Liver (tissue), 9 donors: ENCODE results near the gene LRP3. TPM values are rescaled to one million over a fixed set of nuclear protein-coding genes. Genes with fewer than 3 reads are reported as not detected.
A peak's percentile ranks its signal among the peaks of the same experiment; 100 is the strongest.

Source experiments
- DNase-seq: peaks from one replicate; pipeline ENCODE4 v3.0.0-alpha.2; 2017; ENCODE audit warnings: low spot score
- H3K27ac ChIP-seq, 2 donors: one replicate each; pipeline ENCODE4 v1.7.0; 2013; ENCODE audit warnings: inconsistent platforms in 2 of 2, low read length in 2 of 2, control low read depth in 1 of 2, low read depth in 1 of 2, mild to moderate bottlenecking in 1 of 2
- H3K27me3 ChIP-seq, 4 donors: one replicate each; pipeline versions ENCODE4 v1.6.1 to v1.7.0; 2013; ENCODE audit warnings: low read length in 3 of 4, inconsistent platforms in 1 of 4, mild to moderate bottlenecking in 1 of 4, moderate library complexity in 1 of 4; ENCODE audit not compliant: control insufficient read depth in 4 of 4, insufficient read depth in 4 of 4
- H3K36me3 ChIP-seq, 4 donors: one replicate each; pipeline versions ENCODE4 v1.6.1 to v1.7.0; 2013; ENCODE audit warnings: low read length in 3 of 4, mild to moderate bottlenecking in 3 of 4, low read depth in 1 of 4, moderate library complexity in 1 of 4; ENCODE audit not compliant: control insufficient read depth in 4 of 4, insufficient read depth in 3 of 4
- H3K4me1 ChIP-seq, 4 donors: one replicate each; pipeline versions ENCODE4 v1.6.1 to v1.7.0; 2013; ENCODE audit warnings: low read length in 3 of 4, mild to moderate bottlenecking in 3 of 4, moderate library complexity in 1 of 4; ENCODE audit not compliant: control insufficient read depth in 4 of 4, insufficient read depth in 4 of 4
- H3K4me3 ChIP-seq, 3 donors: one replicate each; pipeline versions ENCODE4 v1.6.1 to v1.7.0; 2013; ENCODE audit warnings: low read length in 3 of 3, control low read depth in 1 of 3, low read depth in 1 of 3, mild to moderate bottlenecking in 1 of 3
- H3K9ac ChIP-seq, 2 donors: one replicate each; pipeline ENCODE4 v1.7.0; 2013; ENCODE audit warnings: low read length in 2 of 2, mild to moderate bottlenecking in 2 of 2, moderate library complexity in 2 of 2, control low read depth in 1 of 2, low read depth in 1 of 2
- H3K9me3 ChIP-seq, 4 donors: one replicate each; pipeline versions ENCODE4 v1.6.1 to v1.7.0; 2013; ENCODE audit warnings: low read length in 3 of 4; ENCODE audit not compliant: control insufficient read depth in 4 of 4
- EGR1 ChIP-seq, 2 donors: IDR thresholded peaks; 2 replicates each; pipeline ENCODE4 v1.6.1; 2016 to 2018; ENCODE audit warnings: antibody characterized with exemption in 2 of 2, low read depth in 2 of 2
- FOXA1 ChIP-seq: IDR thresholded peaks from 2 replicates; pipeline ENCODE4 v1.6.1; 2016; ENCODE audit warnings: antibody characterized with exemption
- FOXA2 ChIP-seq: IDR thresholded peaks from 2 replicates; pipeline ENCODE4 v1.6.1; 2016; ENCODE audit warnings: antibody characterized with exemption
- GABPA ChIP-seq, 2 donors: IDR thresholded peaks in 1 of 2; conservative IDR thresholded peaks in 1 of 2; 2 replicates each; pipeline ENCODE4 v1.6.1; 2016; ENCODE audit warnings: antibody characterized with exemption in 2 of 2, mild to moderate bottlenecking in 1 of 2, moderate library complexity in 1 of 2
- HNF4A ChIP-seq, 2 donors: conservative IDR thresholded peaks; 2 replicates each; pipeline ENCODE4 v1.6.1; 2016; ENCODE audit warnings: antibody characterized with exemption in 2 of 2, mild to moderate bottlenecking in 2 of 2
- HNF4G ChIP-seq: IDR thresholded peaks from 2 replicates; pipeline ENCODE4 v1.6.1; 2016; ENCODE audit warnings: antibody characterized with exemption
- JUND ChIP-seq, 2 donors: IDR thresholded peaks; 2 replicates each; pipeline ENCODE4 v1.6.1; 2016; ENCODE audit warnings: antibody characterized with exemption in 2 of 2
- NR2F2 ChIP-seq: IDR thresholded peaks from 2 replicates; pipeline ENCODE4 v1.6.1; 2016; ENCODE audit warnings: antibody characterized with exemption
- RAD21 ChIP-seq, 2 donors: IDR thresholded peaks; 2 replicates each; pipeline ENCODE4 v1.6.1; 2016; ENCODE audit warnings: antibody characterized with exemption in 2 of 2, mild to moderate bottlenecking in 2 of 2
- RXRA ChIP-seq, 2 donors: IDR thresholded peaks; 2 replicates each; pipeline ENCODE4 v1.6.1; 2017 to 2018; ENCODE audit warnings: antibody characterized with exemption in 2 of 2, mild to moderate bottlenecking in 1 of 2
- SP1 ChIP-seq: IDR thresholded peaks from 2 replicates; pipeline ENCODE4 v1.6.1; 2018; ENCODE audit warnings: antibody characterized with exemption, mild to moderate bottlenecking
- TAF1 ChIP-seq: conservative IDR thresholded peaks from 2 replicates; pipeline ENCODE4 v1.6.1; 2016; ENCODE audit warnings: antibody characterized with exemption, mild to moderate bottlenecking
- YY1 ChIP-seq: IDR thresholded peaks from 2 replicates; pipeline ENCODE4 v1.6.1; 2016; ENCODE audit warnings: antibody characterized with exemption, mild to moderate bottlenecking
- WGBS: extraction: QIAGEN DNeasy Blood & Tissue Kit; methylation state at CpG from one replicate; pipeline ENCODE4 v1.1.7; 2013; 5-methylcytosine and 5-hydroxymethylcytosine counted together
- polyA plus RNA-seq, 2 donors: library from polyadenylated mRNA; stranded (reverse) in 1 of 2; unstranded in 1 of 2; fragments of 200-250 nt in 1 of 2; fragments of >200 nt in 1 of 2; fragmentation: Nextera tagmentation in 1 of 2; extraction: Ambion mirVana in 1 of 2; gene quantifications; one replicate each; pipeline versions ENCODE4 v1.2.1 to v1.2.3, GENCODE V29; 2013 to 2015
- total RNA-seq, 2 donors: library from RNA; depleted of rRNA; stranded (reverse); fragments of >200 nt; gene quantifications; one replicate each; pipeline ENCODE4 v1.2.3, GENCODE V29; 2014
- TF ChIP-seq, protein P1 (sequence below): IDR thresholded peaks from 2 replicates; pipeline ENCODE4 v1.6.1; 2016; ENCODE audit warnings: antibody characterized with exemption
- TF ChIP-seq, protein P2 (sequence below): IDR thresholded peaks from 2 replicates; pipeline ENCODE4 v1.6.1; 2016; ENCODE audit warnings: antibody characterized with exemption, mild to moderate bottlenecking
- TF ChIP-seq, protein P3 (sequence below): fragments of 150-350 bp; IDR thresholded peaks from 2 replicates; pipeline ENCODE4 v1.5.1; 2017; ENCODE audit warnings: improper control_type of control experiment, low read depth, low read length; ENCODE audit not compliant: missing input control
- TF ChIP-seq, protein P4 (sequence below): IDR thresholded peaks from 2 replicates; pipeline ENCODE4 v1.6.1; 2016; ENCODE audit warnings: antibody characterized with exemption
- TF ChIP-seq, protein P5 (sequence below): IDR thresholded peaks from 2 replicates; pipeline ENCODE4 v1.6.1; 2016; ENCODE audit warnings: antibody characterized with exemption
- donor health status: healthy.
- donor health status: healthy.
- donor health status: healthy.
- donor health status: healthy.
- donor health status: healthy.

The LRP3 gene
- total and polyA plus RNA-seq, 4 donors, result 2.5 to 42.3 (median 15.4) TPM

DNA sequence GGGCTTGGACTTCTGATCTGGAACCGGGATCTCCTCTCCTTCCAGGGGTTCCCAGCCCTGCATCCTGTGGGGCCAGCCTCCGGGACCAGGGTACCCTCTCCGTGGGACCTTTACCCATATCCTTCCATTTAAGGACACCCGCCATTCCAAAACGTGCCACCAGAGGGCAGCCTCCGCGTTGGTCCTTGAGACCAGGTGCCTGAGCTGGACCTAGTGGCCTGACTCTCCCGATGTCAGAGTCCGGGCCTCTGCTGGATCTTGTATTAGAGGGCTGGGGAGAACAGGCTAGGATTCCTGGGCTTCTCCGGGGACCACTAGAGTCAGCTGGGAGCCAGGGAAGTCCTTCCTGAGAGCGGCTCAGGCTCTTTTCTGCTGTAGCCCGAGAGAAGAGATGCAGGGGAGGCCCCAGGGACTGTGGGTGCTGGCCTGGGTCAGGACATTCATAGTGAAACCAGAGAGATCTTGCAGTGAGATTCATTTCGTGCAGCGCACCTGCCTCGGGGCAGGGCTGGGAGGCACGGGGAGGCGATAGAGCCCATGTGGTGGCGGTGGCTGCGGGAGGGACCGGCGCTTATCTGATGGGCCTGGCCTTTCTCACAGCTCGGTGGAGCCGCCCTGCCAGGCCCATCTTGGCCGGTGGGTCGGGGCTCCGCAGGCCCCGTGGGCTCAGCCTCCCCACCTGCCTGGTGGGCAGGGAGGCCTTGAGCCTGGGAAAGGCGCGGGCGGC lies 41.3 kb downstream of the LRP3 start:
- no peak for TF ChIP-seq EGR1 (IDR thresholded peaks at IDR 0.05; ENCODE audit: low read depth in 2 of 2)
- TF ChIP-seq GABPA (IDR thresholded peaks at IDR 0.05 in 1 of 2, conservative IDR thresholded peaks at IDR 0.05 in 1 of 2), result no peak
- no peak for TF ChIP-seq JUND (IDR thresholded peaks at IDR 0.05)
- no peak for TF ChIP-seq YY1
- peak; percentile 22 to 34 for TF ChIP-seq RXRA (IDR thresholded peaks at IDR 0.05)
- TF ChIP-seq FOXA2, result no peak
- TF ChIP-seq HNF4G, result no peak
- TF ChIP-seq, protein P1, sequence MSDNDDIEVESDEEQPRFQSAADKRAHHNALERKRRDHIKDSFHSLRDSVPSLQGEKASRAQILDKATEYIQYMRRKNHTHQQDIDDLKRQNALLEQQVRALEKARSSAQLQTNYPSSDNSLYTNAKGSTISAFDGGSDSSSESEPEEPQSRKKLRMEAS, result no peak
- peak; percentile 12 for TF ChIP-seq SP1
- TF ChIP-seq FOXA1, result no peak
- TF ChIP-seq, protein P2, sequence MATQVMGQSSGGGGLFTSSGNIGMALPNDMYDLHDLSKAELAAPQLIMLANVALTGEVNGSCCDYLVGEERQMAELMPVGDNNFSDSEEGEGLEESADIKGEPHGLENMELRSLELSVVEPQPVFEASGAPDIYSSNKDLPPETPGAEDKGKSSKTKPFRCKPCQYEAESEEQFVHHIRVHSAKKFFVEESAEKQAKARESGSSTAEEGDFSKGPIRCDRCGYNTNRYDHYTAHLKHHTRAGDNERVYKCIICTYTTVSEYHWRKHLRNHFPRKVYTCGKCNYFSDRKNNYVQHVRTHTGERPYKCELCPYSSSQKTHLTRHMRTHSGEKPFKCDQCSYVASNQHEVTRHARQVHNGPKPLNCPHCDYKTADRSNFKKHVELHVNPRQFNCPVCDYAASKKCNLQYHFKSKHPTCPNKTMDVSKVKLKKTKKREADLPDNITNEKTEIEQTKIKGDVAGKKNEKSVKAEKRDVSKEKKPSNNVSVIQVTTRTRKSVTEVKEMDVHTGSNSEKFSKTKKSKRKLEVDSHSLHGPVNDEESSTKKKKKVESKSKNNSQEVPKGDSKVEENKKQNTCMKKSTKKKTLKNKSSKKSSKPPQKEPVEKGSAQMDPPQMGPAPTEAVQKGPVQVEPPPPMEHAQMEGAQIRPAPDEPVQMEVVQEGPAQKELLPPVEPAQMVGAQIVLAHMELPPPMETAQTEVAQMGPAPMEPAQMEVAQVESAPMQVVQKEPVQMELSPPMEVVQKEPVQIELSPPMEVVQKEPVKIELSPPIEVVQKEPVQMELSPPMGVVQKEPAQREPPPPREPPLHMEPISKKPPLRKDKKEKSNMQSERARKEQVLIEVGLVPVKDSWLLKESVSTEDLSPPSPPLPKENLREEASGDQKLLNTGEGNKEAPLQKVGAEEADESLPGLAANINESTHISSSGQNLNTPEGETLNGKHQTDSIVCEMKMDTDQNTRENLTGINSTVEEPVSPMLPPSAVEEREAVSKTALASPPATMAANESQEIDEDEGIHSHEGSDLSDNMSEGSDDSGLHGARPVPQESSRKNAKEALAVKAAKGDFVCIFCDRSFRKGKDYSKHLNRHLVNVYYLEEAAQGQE, result no peak
- no peak for TF ChIP-seq TAF1
- peak; percentile 72 to 77 for TF ChIP-seq HNF4A (conservative IDR thresholded peaks at IDR 0.05)
- TF ChIP-seq, protein P3, sequence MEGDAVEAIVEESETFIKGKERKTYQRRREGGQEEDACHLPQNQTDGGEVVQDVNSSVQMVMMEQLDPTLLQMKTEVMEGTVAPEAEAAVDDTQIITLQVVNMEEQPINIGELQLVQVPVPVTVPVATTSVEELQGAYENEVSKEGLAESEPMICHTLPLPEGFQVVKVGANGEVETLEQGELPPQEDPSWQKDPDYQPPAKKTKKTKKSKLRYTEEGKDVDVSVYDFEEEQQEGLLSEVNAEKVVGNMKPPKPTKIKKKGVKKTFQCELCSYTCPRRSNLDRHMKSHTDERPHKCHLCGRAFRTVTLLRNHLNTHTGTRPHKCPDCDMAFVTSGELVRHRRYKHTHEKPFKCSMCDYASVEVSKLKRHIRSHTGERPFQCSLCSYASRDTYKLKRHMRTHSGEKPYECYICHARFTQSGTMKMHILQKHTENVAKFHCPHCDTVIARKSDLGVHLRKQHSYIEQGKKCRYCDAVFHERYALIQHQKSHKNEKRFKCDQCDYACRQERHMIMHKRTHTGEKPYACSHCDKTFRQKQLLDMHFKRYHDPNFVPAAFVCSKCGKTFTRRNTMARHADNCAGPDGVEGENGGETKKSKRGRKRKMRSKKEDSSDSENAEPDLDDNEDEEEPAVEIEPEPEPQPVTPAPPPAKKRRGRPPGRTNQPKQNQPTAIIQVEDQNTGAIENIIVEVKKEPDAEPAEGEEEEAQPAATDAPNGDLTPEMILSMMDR, result peak; percentile 93
- peak; percentile 16 for TF ChIP-seq NR2F2
- TF ChIP-seq, protein P4, sequence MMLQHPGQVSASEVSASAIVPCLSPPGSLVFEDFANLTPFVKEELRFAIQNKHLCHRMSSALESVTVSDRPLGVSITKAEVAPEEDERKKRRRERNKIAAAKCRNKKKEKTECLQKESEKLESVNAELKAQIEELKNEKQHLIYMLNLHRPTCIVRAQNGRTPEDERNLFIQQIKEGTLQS, result no peak
- TF ChIP-seq, protein P5, sequence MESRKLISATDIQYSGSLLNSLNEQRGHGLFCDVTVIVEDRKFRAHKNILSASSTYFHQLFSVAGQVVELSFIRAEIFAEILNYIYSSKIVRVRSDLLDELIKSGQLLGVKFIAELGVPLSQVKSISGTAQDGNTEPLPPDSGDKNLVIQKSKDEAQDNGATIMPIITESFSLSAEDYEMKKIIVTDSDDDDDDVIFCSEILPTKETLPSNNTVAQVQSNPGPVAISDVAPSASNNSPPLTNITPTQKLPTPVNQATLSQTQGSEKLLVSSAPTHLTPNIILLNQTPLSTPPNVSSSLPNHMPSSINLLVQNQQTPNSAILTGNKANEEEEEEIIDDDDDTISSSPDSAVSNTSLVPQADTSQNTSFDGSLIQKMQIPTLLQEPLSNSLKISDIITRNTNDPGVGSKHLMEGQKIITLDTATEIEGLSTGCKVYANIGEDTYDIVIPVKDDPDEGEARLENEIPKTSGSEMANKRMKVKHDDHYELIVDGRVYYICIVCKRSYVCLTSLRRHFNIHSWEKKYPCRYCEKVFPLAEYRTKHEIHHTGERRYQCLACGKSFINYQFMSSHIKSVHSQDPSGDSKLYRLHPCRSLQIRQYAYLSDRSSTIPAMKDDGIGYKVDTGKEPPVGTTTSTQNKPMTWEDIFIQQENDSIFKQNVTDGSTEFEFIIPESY, result no peak
- peak; percentile 96 to 98 for TF ChIP-seq RAD21 (IDR thresholded peaks at IDR 0.05)
- no peak overlapping the region for H3K9ac ChIP-seq
- no peaks in the 10 kb centered on the region for H3K36me3 ChIP-seq
- H3K9me3 ChIP-seq, result no peaks in the 10 kb centered on the region
- peaks cover 2 to 17% (median 7%) of the 10 kb centered on the region in 4 donors for H3K4me1 ChIP-seq
- peak overlapping the region; percentile 43 to 51 for H3K27ac ChIP-seq
- 45% methylated on average over 30 of the region's 30 CpGs for WGBS
- DNase-seq, result peak; percentile 84
- H3K4me3 ChIP-seq, result no peak overlapping the region
- H3K27me3 ChIP-seq, result no peaks in the 10 kb centered on the region
